GM13977 (cell line): ENCODE data around the gene MPC1.

Source experiments
- DNase-seq: peaks from one replicate; pipeline ENCODE4 v3.0.0; 2012; ENCODE audit warnings: low spot score
- CTCF ChIP-seq: IDR thresholded peaks from 2 replicates; pipeline ENCODE4 v1.5.1; 2012; ENCODE audit warnings: mild to moderate bottlenecking, control low read depth; ENCODE audit not compliant: insufficient read depth; ENCODE audit errors: extremely low read depth, missing control alignments
- in situ Hi-C: fragments of 300-500 bp; cut with MboI; formaldehyde crosslinking; loops from one replicate; pipeline ENCODE4 v1.12.0; 2022; ENCODE audit warnings: low sequenced_read_pairs, low pct_unique_long_range_greater_than_20kb, mixed read lengths, inconsistent platforms; ENCODE audit not compliant: unreplicated experiment

MPC1 gene

GRCh38 chr6:166382933-166383801, at the start of gene MPC1:
Gene MPC1 (minus strand): TSS chr6:166382940. CDS start chr6:166382876, 64 bp downstream.
- DNase-seq: peak; percentile 99
- in situ Hi-C loops: loop anchor here (10.0 kb wide), 1 partner anchor 58 kb away; no protein-coding TSS in a partner anchor
- peak; percentile 1 for TF ChIP-seq CTCF

- in situ Hi-C loops: no loop called here
- no peak for TF ChIP-seq CTCF
- no peak for DNase-seq
Measured at GRCh38 chr6:166430269-166430668, 47.5 kb upstream of the MPC1 start.

DNA sequence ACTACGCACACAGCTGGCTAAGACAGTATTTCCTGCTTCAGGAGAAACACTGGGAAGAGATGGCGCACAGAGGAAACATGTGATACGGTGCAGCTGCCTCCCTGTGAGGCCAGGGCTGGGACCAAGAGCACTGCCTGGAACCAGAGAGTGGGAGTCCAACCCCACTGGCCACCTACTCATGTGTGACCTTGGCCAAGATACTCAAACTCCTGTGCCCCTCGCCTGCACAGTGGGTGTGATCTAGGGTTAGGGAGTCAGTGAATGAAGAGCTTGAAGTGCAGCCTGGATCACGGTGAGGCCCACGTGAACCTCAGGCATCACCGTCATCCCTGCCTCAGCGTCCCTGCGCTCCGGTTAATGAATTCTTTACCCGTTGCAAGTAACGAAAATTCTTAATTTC, 41.7 kb upstream of the MPC1 start:
- TF ChIP-seq CTCF: no peak
- in situ Hi-C loops: no loop called here
- no peak for DNase-seq

- DNase-seq: no peak
- in situ Hi-C loops: no loop called here
- TF ChIP-seq CTCF: no peak
Measured at GRCh38 chr6:166423781-166424180, 41.0 kb upstream of the MPC1 start.

- in situ Hi-C loops: no loop called here
- no peak for DNase-seq
- no peak for TF ChIP-seq CTCF
Measured at GRCh38 chr6:166423051-166423745, 40.5 kb upstream of the MPC1 start.

GRCh38 chr6:166422201-166422940, 39.6 kb upstream of the MPC1 start:
- in situ Hi-C loops: no loop called here
- TF ChIP-seq CTCF: no peak
- no peak for DNase-seq
